CD14-positive monocyte (primary cell): ENCODE data around the gene BOC. TPM values are rescaled to one million over a fixed set of nuclear protein-coding genes. Genes with fewer than 3 reads are reported as not detected.

Experiments
- DNase-seq, 3 donors: peaks; one replicate each; pipeline ENCODE4 v3.0.0-alpha.2; 2011 to 2022
- H2AFZ ChIP-seq: 2 replicates; pipeline ENCODE4 v1.6.0; 2012; ENCODE audit warnings: mild to moderate bottlenecking, low read depth, low read length, inconsistent platforms; ENCODE audit not compliant: insufficient read depth, poor library complexity, severe bottlenecking
- H3K27ac ChIP-seq, 2 donors: 1 replicate in 1 of 2; 2 replicates in 1 of 2; pipeline ENCODE4 v1.5.1; 2012 to 2013; ENCODE audit warnings: low read length in 2 of 2, control low read depth in 1 of 2, inconsistent platforms in 1 of 2, low read depth in 1 of 2, mild to moderate bottlenecking in 1 of 2
- H3K27me3 ChIP-seq, 2 donors: one replicate each; pipeline versions ENCODE4 v1.6.0 to v1.6.1; 2011 to 2013; ENCODE audit warnings: low read length in 2 of 2; ENCODE audit not compliant: control insufficient read depth in 2 of 2, insufficient read depth in 2 of 2
- H3K36me3 ChIP-seq, 2 donors: replicated peaks in 1 of 2; 1 replicate in 1 of 2; 2 replicates in 1 of 2; pipeline versions ENCODE4 v1.5.1 to v1.6.1; 2012 to 2013; ENCODE audit warnings: low read length in 2 of 2, control low read depth in 1 of 2, inconsistent platforms in 1 of 2, mild to moderate bottlenecking in 1 of 2; ENCODE audit not compliant: insufficient read depth in 2 of 2, control insufficient read depth in 1 of 2
- H3K4me1 ChIP-seq, 2 donors: 1 replicate in 1 of 2; 2 replicates in 1 of 2; pipeline versions ENCODE4 v1.5.1 to v1.6.1; 2012 to 2013; ENCODE audit warnings: low read length in 2 of 2, control low read depth in 1 of 2, inconsistent platforms in 1 of 2, mild to moderate bottlenecking in 1 of 2, moderate library complexity in 1 of 2; ENCODE audit not compliant: insufficient read depth in 2 of 2, control insufficient read depth in 1 of 2
- H3K4me2 ChIP-seq: replicated peaks from 2 replicates; pipeline ENCODE3; 2012; ENCODE audit warnings: low read length, moderate library complexity, mild to moderate bottlenecking; ENCODE audit not compliant: poor library complexity, severe bottlenecking; ENCODE audit errors: extremely low read depth
- H3K4me3 ChIP-seq, 3 experiments: fragments of 200-600 bp in 1 of 3; sonication (generic) in 1 of 3; replicated peaks in 1 of 3; 1 replicate in 2 of 3; 2 replicates in 1 of 3; pipeline ENCODE4 v1.5.1; 2011 to 2013; ENCODE audit warnings: low read length in 3 of 3, mild to moderate bottlenecking in 3 of 3, control low read depth in 2 of 3, low read depth in 2 of 3, inconsistent platforms in 1 of 3, moderate library complexity in 1 of 3
- H3K79me2 ChIP-seq: 2 replicates; pipeline ENCODE4 v1.6.0; 2012; ENCODE audit warnings: mild to moderate bottlenecking, control low read depth, inconsistent platforms, low read length, moderate library complexity; ENCODE audit not compliant: insufficient read depth
- H3K9ac ChIP-seq: 2 replicates; pipeline ENCODE4 v1.6.0; 2017; ENCODE audit warnings: low read length, mild to moderate bottlenecking; ENCODE audit not compliant: insufficient read depth, poor library complexity, severe bottlenecking
- H3K9me3 ChIP-seq, 2 donors: replicated peaks in 1 of 2; 1 replicate in 1 of 2; 2 replicates in 1 of 2; pipeline versions ENCODE4 v1.5.1 to v1.6.1; 2012 to 2013; ENCODE audit warnings: low read length in 2 of 2, control low read depth in 1 of 2; ENCODE audit not compliant: control insufficient read depth in 1 of 2, insufficient read depth in 1 of 2
- H4K20me1 ChIP-seq: 2 replicates; pipeline ENCODE4 v1.6.0; 2012; ENCODE audit warnings: mild to moderate bottlenecking, low read length, control low read depth, moderate library complexity; ENCODE audit not compliant: insufficient read depth
- H3K27ac Mint-ChIP-seq, 7 donors: one replicate each; pipeline ENCODE4 v1.8.0; 2020; ENCODE audit warnings: mild to moderate bottlenecking in 7 of 7, mixed read lengths in 7 of 7, moderate library complexity in 6 of 7, inconsistent platforms in 2 of 7
- H3K27me3 Mint-ChIP-seq, 3 donors: one replicate each; pipeline ENCODE4 v1.8.0; 2021 to 2022; ENCODE audit warnings: low read depth in 3 of 3, mild to moderate bottlenecking in 3 of 3, mixed read lengths in 3 of 3, moderate library complexity in 3 of 3, inconsistent platforms in 1 of 3
- H3K36me3 Mint-ChIP-seq, 2 donors: one replicate each; pipeline ENCODE4 v1.8.0; 2020; ENCODE audit warnings: mixed read lengths in 2 of 2, inconsistent platforms in 1 of 2, mild to moderate bottlenecking in 1 of 2
- H3K4me1 Mint-ChIP-seq: one replicate; pipeline ENCODE4 v1.8.0; 2020; ENCODE audit warnings: mild to moderate bottlenecking, mixed read lengths
- H3K4me3 Mint-ChIP-seq, 2 donors: one replicate each; pipeline ENCODE4 v1.8.0; 2020; ENCODE audit warnings: mild to moderate bottlenecking in 2 of 2, mixed read lengths in 2 of 2, moderate library complexity in 1 of 2
- H3K9me3 Mint-ChIP-seq, 7 donors: one replicate each; pipeline ENCODE4 v1.8.0; 2020 to 2022; ENCODE audit warnings: mixed read lengths in 7 of 7, mild to moderate bottlenecking in 6 of 7, moderate library complexity in 6 of 7, inconsistent platforms in 2 of 7
- WGBS: methylation state at CpG from one replicate; pipeline ENCODE4 v1.1.5; 2013; ENCODE audit warnings: missing lambda C conversion rate; ENCODE audit not compliant: insufficient coverage; 5-methylcytosine and 5-hydroxymethylcytosine counted together
- intact Hi-C, 2 donors: fragments of 100-400 bp; cut with micrococcal nuclease; formaldehyde crosslinking; loops; one replicate each; pipeline versions ENCODE4 v1.15.0 to v1.15.1; 2023
- polyA plus RNA-seq, 3 donors: library from polyadenylated mRNA; depleted of rRNA in 1 of 3; unstranded in 2 of 3; stranded (reverse) in 1 of 3; fragments of 300-500 nt in 2 of 3; fragments of >200 nt in 1 of 3; fragmentation: Illumina TruSeq in 2 of 3; gene quantifications; 1 replicate in 2 of 3; 2 replicates in 1 of 3; pipeline ENCODE4 v1.2.3, GENCODE V29; 2012 to 2021
- TF ChIP-seq, protein P1 (sequence below): fragments of 200-600 bp; IDR thresholded peaks from one replicate; pipeline ENCODE4 v1.8.0; 2022; ENCODE audit warnings: antibody characterized with exemption, mild to moderate bottlenecking

The BOC gene
- polyA plus RNA-seq, 3 donors: not detected

DNA sequence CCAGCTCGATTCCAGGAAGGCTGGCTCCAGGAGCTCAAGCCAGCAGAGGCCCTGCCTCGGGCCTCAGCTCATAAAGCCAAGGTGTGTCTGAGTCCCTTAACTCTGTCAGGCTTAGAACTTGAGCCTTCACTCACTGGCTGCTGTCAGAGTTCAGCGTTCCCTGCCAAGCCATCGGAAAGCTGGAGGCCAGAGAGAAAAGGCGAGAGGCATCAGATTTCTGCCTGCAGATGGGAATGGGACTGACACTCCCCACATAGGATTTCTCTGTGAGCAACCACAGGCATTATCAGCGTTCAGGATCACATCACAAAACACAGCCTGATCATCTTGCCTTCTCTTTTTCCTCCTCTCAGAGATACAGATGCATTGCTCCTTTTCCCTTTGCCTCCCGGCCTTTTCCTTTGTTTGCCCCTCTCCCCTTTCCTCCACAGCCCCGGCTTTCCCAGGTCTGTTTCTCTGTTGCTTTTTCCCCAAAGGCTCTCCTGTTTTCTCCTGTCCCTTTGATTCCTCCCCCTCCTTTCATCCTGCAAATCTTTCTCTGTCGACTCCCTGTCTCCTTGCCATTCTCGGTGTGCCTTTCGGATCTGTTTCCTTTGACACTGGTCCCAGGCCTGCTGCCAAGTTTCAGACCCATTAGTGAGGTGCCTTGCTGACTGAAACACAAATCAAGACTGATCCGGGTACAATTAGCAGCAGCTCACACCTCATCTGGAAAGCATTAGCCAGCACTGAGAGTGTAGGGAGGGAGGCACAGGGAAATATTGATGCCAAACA, 44.5 kb upstream of the BOC start:
- H3K27ac Mint-ChIP-seq: no peak overlapping the region
- Histone ChIP-seq H3K27ac (no peak overlapping the region), H3K9ac (no peak overlapping the region), H3K27me3 (no peaks in the 10 kb centered on the region), H4K20me1 (no peaks in the 10 kb centered on the region), H3K79me2 (no peaks in the 10 kb centered on the region), H3K4me3 (no peak overlapping the region), H3K9me3 (no peaks in the 10 kb centered on the region), H3K36me3 (no peaks in the 10 kb centered on the region), H3K4me2 (no peak overlapping the region), H3K4me1 (no peaks in the 10 kb centered on the region), H2AFZ (no peak overlapping the region)
- DNase-seq: no peak
- TF ChIP-seq, protein P1, sequence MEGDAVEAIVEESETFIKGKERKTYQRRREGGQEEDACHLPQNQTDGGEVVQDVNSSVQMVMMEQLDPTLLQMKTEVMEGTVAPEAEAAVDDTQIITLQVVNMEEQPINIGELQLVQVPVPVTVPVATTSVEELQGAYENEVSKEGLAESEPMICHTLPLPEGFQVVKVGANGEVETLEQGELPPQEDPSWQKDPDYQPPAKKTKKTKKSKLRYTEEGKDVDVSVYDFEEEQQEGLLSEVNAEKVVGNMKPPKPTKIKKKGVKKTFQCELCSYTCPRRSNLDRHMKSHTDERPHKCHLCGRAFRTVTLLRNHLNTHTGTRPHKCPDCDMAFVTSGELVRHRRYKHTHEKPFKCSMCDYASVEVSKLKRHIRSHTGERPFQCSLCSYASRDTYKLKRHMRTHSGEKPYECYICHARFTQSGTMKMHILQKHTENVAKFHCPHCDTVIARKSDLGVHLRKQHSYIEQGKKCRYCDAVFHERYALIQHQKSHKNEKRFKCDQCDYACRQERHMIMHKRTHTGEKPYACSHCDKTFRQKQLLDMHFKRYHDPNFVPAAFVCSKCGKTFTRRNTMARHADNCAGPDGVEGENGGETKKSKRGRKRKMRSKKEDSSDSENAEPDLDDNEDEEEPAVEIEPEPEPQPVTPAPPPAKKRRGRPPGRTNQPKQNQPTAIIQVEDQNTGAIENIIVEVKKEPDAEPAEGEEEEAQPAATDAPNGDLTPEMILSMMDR: no peak
- no peaks in the 10 kb centered on the region for H3K4me1 Mint-ChIP-seq
- WGBS: 91% methylated on average over 12 of the region's 12 CpGs
- H3K36me3 Mint-ChIP-seq: no peaks in the 10 kb centered on the region
- no peak overlapping the region for H3K4me3 Mint-ChIP-seq
- intact Hi-C loops: no loop called here
- H3K9me3 Mint-ChIP-seq: peaks cover 0 to 4% (median 0%) of the 10 kb centered on the region in 7 donors
- H3K27me3 Mint-ChIP-seq: peaks cover 0 to 2% (median 2%) of the 10 kb centered on the region in 3 donors

DNA sequence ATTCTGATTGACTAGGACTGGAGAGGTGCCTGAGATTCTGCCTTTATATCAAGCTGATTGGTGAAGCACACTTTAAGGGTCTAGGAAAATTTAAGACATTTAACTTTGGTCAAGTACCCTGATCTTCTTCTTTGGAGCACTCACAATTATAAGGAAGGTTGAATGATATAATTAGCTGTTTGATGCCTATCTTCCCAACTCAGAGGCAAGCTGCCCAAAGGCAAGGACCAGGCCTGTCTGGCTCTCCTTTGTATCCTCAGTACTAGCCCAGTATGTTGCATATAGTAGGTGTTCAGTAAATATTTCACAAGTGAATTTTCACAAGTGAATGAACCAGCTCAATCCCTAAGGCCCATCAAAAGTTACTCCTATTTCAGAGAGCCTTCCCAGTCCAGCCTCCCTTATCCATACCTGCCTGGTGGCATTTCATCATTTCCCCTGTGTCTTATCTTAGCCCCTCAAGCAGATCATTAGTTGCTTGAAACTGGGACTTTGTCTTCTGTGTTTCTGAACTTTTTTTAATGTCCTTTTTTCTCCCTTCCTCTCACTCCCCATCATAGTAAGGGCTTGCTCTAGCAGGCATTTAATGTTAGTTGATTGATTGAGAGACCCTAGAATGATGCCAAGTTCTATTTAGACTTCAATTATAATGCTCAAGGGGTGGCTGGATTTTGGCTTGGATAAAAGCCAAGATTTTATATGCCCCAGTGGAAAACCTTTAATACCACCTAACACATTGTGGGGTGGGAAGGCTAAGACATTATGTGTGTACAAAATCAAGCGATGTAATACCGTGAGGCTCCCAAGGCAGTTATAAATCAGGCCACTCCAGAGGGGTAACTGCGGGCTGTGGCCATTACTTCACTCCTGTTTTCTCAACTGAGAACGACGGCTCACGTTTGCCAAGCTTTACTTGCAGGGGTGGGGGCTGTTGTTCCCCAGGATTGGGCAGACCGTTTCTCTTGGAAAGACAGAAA, 43.2 kb upstream of the BOC start:
- TF ChIP-seq, protein P1: no peak
- peaks cover 0 to 4% (median 0%) of the 10 kb centered on the region in 7 donors for H3K9me3 Mint-ChIP-seq
- Histone ChIP-seq H3K27me3 (no peaks in the 10 kb centered on the region), H3K9ac (no peak overlapping the region), H2AFZ (no peak overlapping the region), H3K4me3 (no peak overlapping the region), H3K27ac (no peak overlapping the region), H3K79me2 (no peaks in the 10 kb centered on the region), H3K36me3 (no peaks in the 10 kb centered on the region), H4K20me1 (no peaks in the 10 kb centered on the region), H3K4me2 (no peak overlapping the region), H3K4me1 (no peaks in the 10 kb centered on the region), H3K9me3 (no peaks in the 10 kb centered on the region)
- H3K4me1 Mint-ChIP-seq: peaks cover 6% of the 10 kb centered on the region
- DNase-seq: no peak
- WGBS: 94% methylated on average over 5 of the region's 7 CpGs
- H3K27me3 Mint-ChIP-seq: peaks cover 0 to 5% (median 0%) of the 10 kb centered on the region in 3 donors
- no peak overlapping the region for H3K4me3 Mint-ChIP-seq
- no peaks in the 10 kb centered on the region for H3K36me3 Mint-ChIP-seq
- H3K27ac Mint-ChIP-seq: no peak overlapping the region
- intact Hi-C loops: no loop called here
